Psoas muscle (tissue), 8 donors: ENCODE data around the gene VPS4B. TPM values are rescaled to one million over a fixed set of nuclear protein-coding genes. Genes with fewer than 3 reads are reported as not detected.

Experiments
- ATAC-seq, 4 donors: fragments of 200-7000 bp; cut with Tn5 transposase; one replicate each; pipeline ENCODE4 v1.9.1; 2020; ENCODE audit warnings: moderate library complexity in 3 of 4, mild to moderate bottlenecking in 2 of 4
- DNase-seq, 2 donors: peaks; one replicate each; pipeline ENCODE4 v3.0.0-alpha.2; 2020
- H3K27ac ChIP-seq: fragments of 200-600 bp; one replicate; pipeline ENCODE4 v1.8.0; 2022
- H3K27me3 ChIP-seq, 3 donors: fragments of 200-600 bp in 1 of 3; one replicate each; pipeline versions ENCODE4 v1.6.1 to v1.8.0; 2013 to 2022; ENCODE audit warnings: low read length in 2 of 3, mild to moderate bottlenecking in 2 of 3, moderate library complexity in 1 of 3; ENCODE audit not compliant: insufficient read depth in 3 of 3
- H3K36me3 ChIP-seq, 2 donors: fragments of 200-600 bp in 1 of 2; one replicate each; pipeline versions ENCODE4 v1.6.1 to v1.8.0; 2013 to 2022; ENCODE audit warnings: low read depth in 1 of 2, mild to moderate bottlenecking in 1 of 2, moderate library complexity in 1 of 2; ENCODE audit not compliant: insufficient read depth in 1 of 2
- H3K4me1 ChIP-seq: fragments of 200-600 bp; one replicate; pipeline ENCODE4 v1.8.0; 2022
- H3K4me3 ChIP-seq: fragments of 200-600 bp; one replicate; pipeline ENCODE4 v1.8.0; 2022; ENCODE audit warnings: mild to moderate bottlenecking
- H3K9me3 ChIP-seq: fragments of 200-600 bp; one replicate; pipeline ENCODE4 v1.8.0; 2022
- WGBS, 3 donors: extraction: QIAGEN DNeasy Blood & Tissue Kit; methylation state at CpG; one replicate each; pipeline versions ENCODE4 v1.1.6 to v1.1.7; 2013; 5-methylcytosine and 5-hydroxymethylcytosine counted together
- intact Hi-C, 2 donors: fragments of 100-400 bp; cut with DNase I; formaldehyde crosslinking; loops; one replicate each; pipeline versions ENCODE4 v1.11.0 to v1.14.2; 2022
- polyA plus RNA-seq, 3 donors: library from polyadenylated mRNA; stranded (reverse); fragments of 200-250 nt; gene quantifications; one replicate each; pipeline ENCODE4 v1.2.3, GENCODE V29; 2013
- total RNA-seq, 4 donors: library from RNA; stranded (reverse); fragmentation: NEBNext Ultra II Directional in 2 of 4; extraction: Animal tissue kit (Norgen Biotek cat#: 25700) in 2 of 4; gene quantifications; one replicate each; pipeline versions ENCODE4 v1.2.1 to v1.2.4, GENCODE V29; 2021 to 2023
- TF ChIP-seq, protein P1 (sequence below): fragments of 200-600 bp; IDR thresholded peaks from one replicate; pipeline ENCODE4 v1.8.0; 2022; ENCODE audit warnings: antibody characterized with exemption
- donor health status: healthy with polysubstance abuse.
- donor health status: DM: no; HTN: no; CAD: no; lungs with moderate emphysema.
- donor health status: Bipolar disorder and iron deficiency.
- donor health status: healthy.
- donor health status: DM: yes; HTN: yes; CAD: no.
- donor health status: DM: no; HTN: no; CAD: no.
- donor health status: DM: no; HTN: no; CAD: no.
- donor health status: DM: yes; HTN: yes; CAD: no.

Gene VPS4B
- total and polyA plus RNA-seq, 7 donors, result 8.4 to 24.8 (median 17.9) TPM

DNA sequence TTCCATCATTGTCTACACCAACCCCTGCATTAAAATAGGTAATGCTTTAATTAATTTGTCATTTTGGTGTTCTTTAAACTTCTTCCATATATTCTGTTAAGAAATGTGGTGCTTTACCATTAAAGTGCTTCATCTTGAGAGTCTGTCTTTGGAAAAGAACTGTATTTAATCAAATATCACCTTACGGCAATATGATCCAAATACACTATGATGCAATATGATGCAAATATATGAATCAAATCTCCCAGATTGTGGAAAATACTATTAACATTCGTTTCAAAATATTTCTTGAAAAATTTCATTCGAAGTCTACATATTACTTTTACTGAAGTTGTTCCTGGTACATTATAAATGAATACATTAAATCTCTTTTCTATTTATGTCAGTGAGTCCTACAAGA, 23.0 kb downstream of the VPS4B start:
- TF ChIP-seq, protein P1, sequence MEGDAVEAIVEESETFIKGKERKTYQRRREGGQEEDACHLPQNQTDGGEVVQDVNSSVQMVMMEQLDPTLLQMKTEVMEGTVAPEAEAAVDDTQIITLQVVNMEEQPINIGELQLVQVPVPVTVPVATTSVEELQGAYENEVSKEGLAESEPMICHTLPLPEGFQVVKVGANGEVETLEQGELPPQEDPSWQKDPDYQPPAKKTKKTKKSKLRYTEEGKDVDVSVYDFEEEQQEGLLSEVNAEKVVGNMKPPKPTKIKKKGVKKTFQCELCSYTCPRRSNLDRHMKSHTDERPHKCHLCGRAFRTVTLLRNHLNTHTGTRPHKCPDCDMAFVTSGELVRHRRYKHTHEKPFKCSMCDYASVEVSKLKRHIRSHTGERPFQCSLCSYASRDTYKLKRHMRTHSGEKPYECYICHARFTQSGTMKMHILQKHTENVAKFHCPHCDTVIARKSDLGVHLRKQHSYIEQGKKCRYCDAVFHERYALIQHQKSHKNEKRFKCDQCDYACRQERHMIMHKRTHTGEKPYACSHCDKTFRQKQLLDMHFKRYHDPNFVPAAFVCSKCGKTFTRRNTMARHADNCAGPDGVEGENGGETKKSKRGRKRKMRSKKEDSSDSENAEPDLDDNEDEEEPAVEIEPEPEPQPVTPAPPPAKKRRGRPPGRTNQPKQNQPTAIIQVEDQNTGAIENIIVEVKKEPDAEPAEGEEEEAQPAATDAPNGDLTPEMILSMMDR, result no peak
- ATAC-seq (no peak), DNase-seq (no peak)
- H3K27me3 ChIP-seq, result no peaks in the 10 kb centered on the region
- H3K36me3 ChIP-seq, result peaks cover 2 to 100% of the 10 kb centered on the region in 2 donors
- H3K27ac ChIP-seq, result no peak overlapping the region
- H3K9me3 ChIP-seq, result no peaks in the 10 kb centered on the region
- no peak overlapping the region for H3K4me3 ChIP-seq
- intact Hi-C loops, result no loop called here
- 93 to 96% (median 94%) methylated on average over 3 of the region's 3 CpGs for WGBS, 3 donors
- H3K4me1 ChIP-seq, result peaks cover 7% of the 10 kb centered on the region

DNA sequence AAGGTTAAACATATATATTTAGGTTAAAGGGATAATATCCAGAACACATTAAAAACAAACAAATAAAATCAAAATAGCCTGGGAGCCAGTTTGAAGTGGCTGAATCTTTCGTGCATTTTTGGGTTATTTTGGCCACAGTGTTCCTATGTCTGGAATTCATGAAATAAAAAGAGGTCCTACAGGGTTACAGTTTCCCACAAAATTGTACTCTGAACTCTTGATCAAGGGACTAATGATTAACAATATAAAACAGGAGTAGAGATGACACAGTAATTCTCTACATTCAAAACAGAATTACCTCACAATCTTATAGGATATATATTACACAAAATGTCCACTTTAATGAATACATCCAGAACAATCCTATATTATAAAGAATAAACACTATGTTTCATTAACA, 24.9 kb downstream of the VPS4B start:
- no peak for ATAC-seq
- H3K4me1 ChIP-seq, result peaks cover 3% of the 10 kb centered on the region
- intact Hi-C loops, result no loop called here
- H3K27me3 ChIP-seq, result no peaks in the 10 kb centered on the region
- no peak for DNase-seq
- peaks cover 2 to 100% of the 10 kb centered on the region in 2 donors for H3K36me3 ChIP-seq
- no peaks in the 10 kb centered on the region for H3K9me3 ChIP-seq
- no peak overlapping the region for H3K27ac ChIP-seq
- 89 to 95% (median 93%) methylated on average over 1 of the region's 1 CpG for whole genome bisulfite sequencing, 3 donors
- H3K4me3 ChIP-seq, result no peak overlapping the region
- TF ChIP-seq, protein P1, result no peak

DNA sequence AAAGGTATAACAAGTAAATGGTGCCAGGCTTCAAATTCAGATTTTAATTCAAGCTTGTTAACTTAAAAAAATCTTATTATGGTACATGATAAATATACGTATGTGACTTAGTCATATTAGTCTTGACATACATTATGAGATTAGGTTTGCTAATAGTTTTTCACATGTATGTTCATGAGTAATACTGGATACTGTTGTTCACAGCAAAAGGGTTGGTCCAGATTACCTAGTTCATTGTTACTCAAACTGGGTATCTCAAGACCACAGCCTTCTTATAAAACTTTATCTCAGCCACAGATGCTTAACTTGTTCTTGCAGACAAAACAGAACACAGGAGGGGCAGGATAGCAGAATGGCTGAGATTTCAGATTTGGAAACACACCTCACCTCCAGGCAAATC, 26.8 kb downstream of the VPS4B start:
- H3K36me3 ChIP-seq, result peaks cover 4 to 100% of the 10 kb centered on the region in 2 donors
- no peaks in the 10 kb centered on the region for H3K4me1 ChIP-seq
- no peak overlapping the region for H3K4me3 ChIP-seq
- DNase-seq (no peak), ATAC-seq (no peak)
- TF ChIP-seq, protein P1, result no peak
- no peak overlapping the region for H3K27ac ChIP-seq
- no peaks in the 10 kb centered on the region for H3K9me3 ChIP-seq
- no peaks in the 10 kb centered on the region for H3K27me3 ChIP-seq
- intact Hi-C loops, result no loop called here
- 89 to 98% (median 94%) methylated on average over 1 of the region's 1 CpG for WGBS, 3 donors

DNA sequence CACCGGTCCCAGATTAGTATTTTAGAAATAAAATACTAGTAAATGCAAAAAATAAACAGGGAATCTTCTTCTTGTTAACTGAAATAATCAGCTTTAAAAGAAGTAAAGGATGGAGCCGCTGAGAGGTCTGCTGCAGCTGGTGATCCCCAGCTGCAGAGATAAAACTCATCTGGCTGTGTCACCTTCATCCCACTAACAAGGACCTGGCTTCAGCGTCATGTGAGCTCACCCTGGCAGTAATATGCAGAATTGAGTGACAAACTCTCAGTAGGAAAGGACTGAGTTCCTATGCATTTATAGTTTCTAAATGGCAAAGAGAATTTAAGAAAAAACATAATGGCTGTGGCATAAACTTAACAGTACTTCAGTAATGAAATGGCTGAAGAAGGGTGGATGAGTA, 27.3 kb downstream of the VPS4B start:
- Histone ChIP-seq H3K9me3 (no peaks in the 10 kb centered on the region), H3K27ac (no peak overlapping the region), H3K36me3 (peaks cover 4 to 100% of the 10 kb centered on the region in 2 donors), H3K4me1 (no peaks in the 10 kb centered on the region), H3K27me3 (no peaks in the 10 kb centered on the region), H3K4me3 (no peak overlapping the region)
- no peak for DNase-seq
- 90 to 95% (median 91%) methylated on average over 3 of the region's 3 CpGs for WGBS, 3 donors
- TF ChIP-seq, protein P1, result no peak
- intact Hi-C loops, result no loop called here
- no peak for ATAC-seq

DNA sequence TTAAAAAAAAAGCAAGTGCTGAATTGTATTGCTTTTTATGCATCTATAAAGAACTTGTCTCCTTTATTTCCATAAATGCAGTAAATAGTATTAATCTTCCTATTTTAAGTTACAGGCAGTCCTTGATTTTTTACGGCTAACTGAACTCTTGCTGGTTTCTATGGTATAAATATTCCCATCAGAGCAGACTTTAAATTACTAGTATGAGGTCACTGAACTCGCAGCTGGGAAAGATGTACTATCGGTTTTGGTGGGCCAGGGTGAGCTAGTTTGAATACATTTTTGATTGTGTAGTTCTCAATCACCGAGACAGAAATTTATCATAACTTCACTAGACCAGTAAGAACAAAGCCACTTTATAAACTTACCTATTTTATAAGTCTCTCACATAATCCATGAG, 34.4 kb downstream of the VPS4B start:
- Histone ChIP-seq H3K27ac (no peak overlapping the region), H3K27me3 (no peaks in the 10 kb centered on the region), H3K4me3 (no peak overlapping the region), H3K9me3 (peaks cover 7% of the 10 kb centered on the region), H3K4me1 (no peaks in the 10 kb centered on the region), H3K36me3 (peaks cover 4 to 69% of the 10 kb centered on the region in 2 donors)
- ATAC-seq (no peak), DNase-seq (no peak)
- intact Hi-C loops, result no loop called here
- 74 to 86% (median 82%) methylated on average over 4 of the region's 4 CpGs for WGBS, 3 donors
- TF ChIP-seq, protein P1, result no peak
